DMS 273 (cell line): ENCODE data around the gene MFAP1.

Source experiments
- DNase-seq: peaks from one replicate; lab custom pipeline; 2025; ENCODE audit not compliant: unreplicated experiment; lab: John Stamatoyannopoulos, UW

MFAP1 gene

DNA sequence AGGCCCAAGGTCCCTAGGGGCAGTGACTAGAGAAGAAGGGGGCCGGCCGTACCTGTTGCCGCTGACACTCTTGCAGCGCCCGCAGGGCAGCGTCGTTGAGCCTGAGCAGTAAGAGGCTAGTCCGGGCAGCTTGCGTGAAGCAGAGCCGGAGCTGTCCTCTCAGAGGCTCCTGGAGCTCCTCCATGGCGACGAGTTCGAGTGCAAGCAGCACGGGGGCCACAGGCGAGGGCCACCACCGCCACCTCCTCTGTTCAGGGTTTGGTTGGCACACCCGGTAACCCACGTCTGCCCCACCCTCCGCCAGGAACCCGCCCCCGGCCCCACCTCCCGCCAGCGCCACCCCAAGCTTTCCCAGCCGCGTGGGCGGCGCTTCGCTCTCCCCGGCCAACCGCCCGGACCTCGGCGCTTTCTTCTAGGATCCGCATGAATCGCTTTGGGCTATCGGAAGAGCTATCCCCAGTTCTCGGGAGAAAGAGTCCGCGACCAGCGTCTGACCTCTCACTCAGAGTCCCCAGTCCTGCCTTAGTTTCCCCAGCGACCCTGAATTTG, 47.7 kb downstream of the MFAP1 start, which contains the start of gene ELL3:
Gene ELL3 (minus strand): TSS at position 249 of the 549 bp plus-strand sequence. CDS start 65 bp downstream, at position 184.
- DNase-seq, result peak; percentile 88

DNA sequence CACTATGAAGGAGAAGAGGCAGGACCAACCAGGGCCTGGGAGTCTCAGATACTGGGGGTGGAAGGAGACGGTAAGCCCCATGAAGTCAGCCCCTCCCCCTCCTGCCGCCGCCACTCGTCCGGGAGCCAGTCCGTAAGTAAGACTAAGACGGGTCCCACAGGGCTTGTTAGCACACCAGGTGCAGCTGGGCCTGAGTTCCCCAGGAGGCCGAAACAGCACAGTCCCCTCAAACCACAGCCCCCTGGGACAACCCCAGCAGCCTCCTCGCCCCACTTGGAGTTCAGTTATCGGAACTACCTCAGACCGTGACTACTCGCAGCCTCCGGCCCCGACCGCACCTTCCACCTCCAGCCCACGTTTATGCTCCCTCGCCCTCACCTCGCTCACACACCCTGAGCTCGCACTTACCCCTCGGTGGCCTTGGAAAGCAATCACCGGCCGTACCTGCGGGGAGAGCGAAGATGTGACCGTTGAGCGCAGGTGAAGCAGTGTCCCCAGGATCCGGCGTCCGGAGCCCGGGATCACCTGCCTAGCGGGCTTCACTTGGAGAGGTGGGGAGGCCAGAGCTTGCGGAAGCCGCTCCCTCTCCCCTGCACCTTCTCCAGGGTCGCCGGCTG, 48.3 kb downstream of the MFAP1 start:
- peak; percentile 45 for DNase-seq

DNA sequence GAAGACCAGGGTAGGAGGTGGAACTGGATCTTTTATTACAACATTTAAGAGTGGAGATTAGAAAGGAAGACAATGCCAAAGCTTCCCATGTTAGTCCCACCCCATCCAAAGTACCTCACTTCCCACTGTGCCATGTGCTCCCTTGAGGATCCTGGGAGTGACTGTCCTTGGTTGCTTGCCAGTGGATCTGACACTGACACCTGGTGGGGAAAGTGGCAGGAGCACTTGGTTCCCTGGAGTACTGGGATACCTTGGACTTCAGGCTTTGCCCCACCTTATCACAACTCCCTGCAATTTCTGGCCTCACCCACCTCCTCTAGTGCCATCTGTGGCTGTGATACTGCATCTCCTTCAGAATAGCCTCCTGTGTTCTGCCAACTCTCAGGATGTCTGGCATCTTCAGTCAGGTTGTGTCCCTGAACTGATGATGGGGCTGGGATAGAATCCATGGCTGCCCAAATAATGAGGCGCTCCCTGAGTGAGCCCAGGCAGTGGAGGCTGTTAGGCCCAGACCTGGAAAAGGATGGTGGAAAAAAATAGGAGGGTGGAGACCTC, 49.0 kb downstream of the MFAP1 start:
- DNase-seq, result peak; percentile 73

DNA sequence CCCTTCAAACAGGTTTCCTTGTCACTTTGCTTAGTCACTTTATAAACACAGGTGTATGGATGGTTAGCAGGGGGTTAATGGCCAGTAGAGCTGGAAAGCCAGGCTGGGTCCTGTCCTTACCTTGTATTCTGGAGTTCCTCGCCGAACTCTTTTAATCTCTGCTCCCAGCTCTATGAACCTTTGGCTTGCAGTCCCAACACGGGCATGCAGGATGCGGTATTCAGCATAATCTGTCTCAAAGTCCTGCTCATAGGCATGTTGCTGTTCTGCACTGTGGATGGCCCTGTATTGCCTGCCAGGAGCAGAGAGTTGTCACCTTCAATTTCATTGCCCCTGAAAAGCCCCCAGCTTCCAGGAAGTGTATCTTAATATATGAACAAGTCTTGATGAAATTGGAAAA, 50.4 kb downstream of the MFAP1 start:
- DNase-seq, result no peak

DNA sequence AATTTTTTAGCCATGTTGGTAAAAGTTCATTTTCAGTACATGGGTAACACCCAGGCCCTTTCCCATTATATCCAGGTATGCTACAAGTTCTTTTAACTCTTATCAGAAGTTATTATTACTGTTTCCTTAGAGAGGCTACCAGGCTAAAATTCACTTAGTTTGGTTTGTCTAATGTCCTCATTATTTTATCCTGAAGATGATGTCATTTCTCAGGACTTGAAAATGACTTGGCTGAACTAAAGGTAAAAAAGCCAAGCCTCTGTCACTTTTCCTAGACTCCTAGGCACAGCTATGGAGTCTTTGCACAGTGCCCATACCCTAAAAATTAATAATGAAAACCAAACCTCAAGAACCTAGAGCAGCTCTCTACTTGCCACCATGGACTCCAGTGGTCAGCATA, 51.9 kb downstream of the MFAP1 start:
- no peak for DNase-seq

DNA sequence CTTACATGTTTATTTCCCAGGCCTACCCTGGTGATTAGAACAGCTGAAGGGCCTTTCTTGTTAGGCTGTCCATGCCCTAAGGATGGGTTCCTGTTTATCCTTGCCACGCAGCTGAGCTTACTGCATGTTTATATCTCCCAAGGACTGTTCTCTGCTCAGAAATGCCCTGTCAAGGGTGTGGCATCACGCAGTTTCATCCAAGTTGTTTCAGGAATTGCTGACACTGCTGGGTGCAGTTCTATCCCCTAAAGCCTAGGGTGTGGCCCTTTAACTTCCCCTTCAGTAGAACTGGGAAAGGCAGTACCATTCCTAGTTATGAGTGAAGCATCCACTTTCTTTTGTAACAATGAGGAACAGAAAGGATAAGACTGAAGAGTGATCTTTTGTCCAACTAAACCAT, 52.7 kb downstream of the MFAP1 start:
- DNase-seq, result no peak

DNA sequence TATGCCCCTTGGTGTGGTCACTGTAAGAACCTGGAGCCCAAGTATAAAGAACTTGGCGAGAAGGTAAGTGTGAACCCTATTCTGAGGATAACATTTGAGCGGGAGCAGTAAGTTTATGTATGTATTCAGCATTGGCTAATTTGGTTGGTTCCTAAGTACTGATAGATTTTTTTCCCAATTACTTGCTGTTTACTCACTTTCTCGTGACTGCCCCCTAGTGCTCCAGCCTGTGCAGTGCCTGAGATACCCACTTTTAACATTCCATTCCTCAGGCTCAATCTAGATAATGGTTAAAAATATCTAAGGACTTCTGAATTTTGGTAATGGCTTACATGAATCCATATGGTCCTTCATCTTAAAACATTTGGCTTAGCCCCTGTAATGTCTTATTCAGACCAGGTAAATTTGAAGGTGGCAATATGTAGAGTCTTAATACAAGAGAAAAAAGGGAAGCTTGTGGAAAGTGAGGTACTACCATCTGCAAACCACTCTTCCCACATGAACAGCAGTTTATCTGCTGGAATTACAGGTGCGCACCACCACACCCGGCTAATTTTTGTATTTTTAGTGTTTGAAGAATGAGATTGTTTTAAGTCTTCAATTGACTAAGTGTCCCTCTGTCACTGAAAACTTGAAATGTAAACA, 54.8 kb downstream of the MFAP1 start:
- DNase-seq, result peak; percentile 60

DNA sequence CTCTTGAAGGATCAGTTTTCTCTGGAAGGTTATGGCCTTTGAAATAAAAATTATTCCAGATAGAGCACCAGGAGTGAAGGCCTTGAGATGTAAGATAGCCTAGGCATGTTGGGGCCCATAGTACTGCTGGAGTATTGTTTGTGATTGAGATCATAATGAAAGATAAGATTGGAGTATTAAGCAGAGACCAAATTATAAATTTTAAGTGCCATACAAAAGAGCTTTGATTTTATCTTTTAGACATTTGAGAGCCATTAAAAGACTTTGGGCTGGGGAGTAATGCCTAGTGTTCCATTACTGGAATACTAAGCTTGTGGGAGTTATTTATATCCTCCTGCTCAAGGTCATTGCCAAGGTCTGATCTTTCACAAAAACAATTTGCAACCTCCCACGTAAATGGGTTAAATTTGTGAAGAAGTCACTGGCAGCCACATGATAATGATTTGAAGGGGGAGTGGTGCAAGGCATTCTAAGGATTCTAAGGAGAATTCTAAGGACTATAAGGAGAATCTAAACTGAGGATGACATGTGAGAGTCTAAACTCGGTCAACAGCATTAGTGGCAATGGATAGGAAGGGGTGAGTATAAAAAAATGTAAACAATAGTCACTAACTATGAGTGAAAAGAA, 60.6 kb downstream of the MFAP1 start:
- no peak for DNase-seq

DNA sequence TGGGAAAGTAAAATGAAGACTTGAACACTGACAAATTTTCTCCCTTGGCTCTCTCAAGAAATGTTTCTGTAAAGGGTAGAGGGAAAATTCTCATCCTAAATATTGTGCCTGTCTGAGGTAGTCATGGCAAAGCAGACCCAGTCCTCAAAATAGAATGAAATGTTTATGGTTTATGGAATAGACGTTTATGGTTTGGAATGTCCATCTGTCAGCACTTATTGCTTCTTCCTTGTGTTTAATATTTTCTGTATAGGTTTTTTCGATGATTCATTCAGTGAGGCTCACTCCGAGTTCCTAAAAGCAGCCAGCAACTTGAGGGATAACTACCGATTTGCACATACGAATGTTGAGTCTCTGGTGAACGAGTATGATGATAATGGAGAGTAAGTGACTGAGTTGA, 61.7 kb downstream of the MFAP1 start:
- DNase-seq, result no peak
